CD14-positive monocyte (primary cell): Measurements from ENCODE around the gene GPX5. TPM values are rescaled to one million over a fixed set of nuclear protein-coding genes. Genes with fewer than 3 reads are reported as not detected.

ENCODE experiments used
- DNase-seq, 3 donors: peaks; one replicate each; pipeline ENCODE4 v3.0.0-alpha.2; 2011 to 2022
- H2AFZ ChIP-seq: 2 replicates; pipeline ENCODE4 v1.6.0; 2012; ENCODE audit warnings: mild to moderate bottlenecking, low read depth, low read length, inconsistent platforms; ENCODE audit not compliant: insufficient read depth, poor library complexity, severe bottlenecking
- H3K27ac ChIP-seq, 2 donors: 1 replicate in 1 of 2; 2 replicates in 1 of 2; pipeline ENCODE4 v1.5.1; 2012 to 2013; ENCODE audit warnings: low read length in 2 of 2, control low read depth in 1 of 2, inconsistent platforms in 1 of 2, low read depth in 1 of 2, mild to moderate bottlenecking in 1 of 2
- H3K27me3 ChIP-seq, 2 donors: one replicate each; pipeline versions ENCODE4 v1.6.0 to v1.6.1; 2011 to 2013; ENCODE audit warnings: low read length in 2 of 2; ENCODE audit not compliant: control insufficient read depth in 2 of 2, insufficient read depth in 2 of 2
- H3K36me3 ChIP-seq, 2 donors: replicated peaks in 1 of 2; 1 replicate in 1 of 2; 2 replicates in 1 of 2; pipeline versions ENCODE4 v1.5.1 to v1.6.1; 2012 to 2013; ENCODE audit warnings: low read length in 2 of 2, control low read depth in 1 of 2, inconsistent platforms in 1 of 2, mild to moderate bottlenecking in 1 of 2; ENCODE audit not compliant: insufficient read depth in 2 of 2, control insufficient read depth in 1 of 2
- H3K4me1 ChIP-seq, 2 donors: 1 replicate in 1 of 2; 2 replicates in 1 of 2; pipeline versions ENCODE4 v1.5.1 to v1.6.1; 2012 to 2013; ENCODE audit warnings: low read length in 2 of 2, control low read depth in 1 of 2, inconsistent platforms in 1 of 2, mild to moderate bottlenecking in 1 of 2, moderate library complexity in 1 of 2; ENCODE audit not compliant: insufficient read depth in 2 of 2, control insufficient read depth in 1 of 2
- H3K4me2 ChIP-seq: replicated peaks from 2 replicates; pipeline ENCODE3; 2012; ENCODE audit warnings: low read length, moderate library complexity, mild to moderate bottlenecking; ENCODE audit not compliant: poor library complexity, severe bottlenecking; ENCODE audit errors: extremely low read depth
- H3K4me3 ChIP-seq, 3 experiments: fragments of 200-600 bp in 1 of 3; sonication (generic) in 1 of 3; replicated peaks in 1 of 3; 1 replicate in 2 of 3; 2 replicates in 1 of 3; pipeline ENCODE4 v1.5.1; 2011 to 2013; ENCODE audit warnings: low read length in 3 of 3, mild to moderate bottlenecking in 3 of 3, control low read depth in 2 of 3, low read depth in 2 of 3, inconsistent platforms in 1 of 3, moderate library complexity in 1 of 3
- H3K79me2 ChIP-seq: 2 replicates; pipeline ENCODE4 v1.6.0; 2012; ENCODE audit warnings: mild to moderate bottlenecking, control low read depth, inconsistent platforms, low read length, moderate library complexity; ENCODE audit not compliant: insufficient read depth
- H3K9ac ChIP-seq: 2 replicates; pipeline ENCODE4 v1.6.0; 2017; ENCODE audit warnings: low read length, mild to moderate bottlenecking; ENCODE audit not compliant: insufficient read depth, poor library complexity, severe bottlenecking
- H3K9me3 ChIP-seq, 2 donors: replicated peaks in 1 of 2; 1 replicate in 1 of 2; 2 replicates in 1 of 2; pipeline versions ENCODE4 v1.5.1 to v1.6.1; 2012 to 2013; ENCODE audit warnings: low read length in 2 of 2, control low read depth in 1 of 2; ENCODE audit not compliant: control insufficient read depth in 1 of 2, insufficient read depth in 1 of 2
- H4K20me1 ChIP-seq: 2 replicates; pipeline ENCODE4 v1.6.0; 2012; ENCODE audit warnings: mild to moderate bottlenecking, low read length, control low read depth, moderate library complexity; ENCODE audit not compliant: insufficient read depth
- H3K27ac Mint-ChIP-seq, 7 donors: one replicate each; pipeline ENCODE4 v1.8.0; 2020; ENCODE audit warnings: mild to moderate bottlenecking in 7 of 7, mixed read lengths in 7 of 7, moderate library complexity in 6 of 7, inconsistent platforms in 2 of 7
- H3K27me3 Mint-ChIP-seq, 3 donors: one replicate each; pipeline ENCODE4 v1.8.0; 2021 to 2022; ENCODE audit warnings: low read depth in 3 of 3, mild to moderate bottlenecking in 3 of 3, mixed read lengths in 3 of 3, moderate library complexity in 3 of 3, inconsistent platforms in 1 of 3
- H3K36me3 Mint-ChIP-seq, 2 donors: one replicate each; pipeline ENCODE4 v1.8.0; 2020; ENCODE audit warnings: mixed read lengths in 2 of 2, inconsistent platforms in 1 of 2, mild to moderate bottlenecking in 1 of 2
- H3K4me1 Mint-ChIP-seq: one replicate; pipeline ENCODE4 v1.8.0; 2020; ENCODE audit warnings: mild to moderate bottlenecking, mixed read lengths
- H3K4me3 Mint-ChIP-seq, 2 donors: one replicate each; pipeline ENCODE4 v1.8.0; 2020; ENCODE audit warnings: mild to moderate bottlenecking in 2 of 2, mixed read lengths in 2 of 2, moderate library complexity in 1 of 2
- H3K9me3 Mint-ChIP-seq, 7 donors: one replicate each; pipeline ENCODE4 v1.8.0; 2020 to 2022; ENCODE audit warnings: mixed read lengths in 7 of 7, mild to moderate bottlenecking in 6 of 7, moderate library complexity in 6 of 7, inconsistent platforms in 2 of 7
- WGBS: methylation state at CpG from one replicate; pipeline ENCODE4 v1.1.5; 2013; ENCODE audit warnings: missing lambda C conversion rate; ENCODE audit not compliant: insufficient coverage; 5-methylcytosine and 5-hydroxymethylcytosine counted together
- intact Hi-C, 2 donors: fragments of 100-400 bp; cut with micrococcal nuclease; formaldehyde crosslinking; loops; one replicate each; pipeline versions ENCODE4 v1.15.0 to v1.15.1; 2023
- polyA plus RNA-seq, 3 donors: library from polyadenylated mRNA; depleted of rRNA in 1 of 3; unstranded in 2 of 3; stranded (reverse) in 1 of 3; fragments of 300-500 nt in 2 of 3; fragments of >200 nt in 1 of 3; fragmentation: Illumina TruSeq in 2 of 3; gene quantifications; 1 replicate in 2 of 3; 2 replicates in 1 of 3; pipeline ENCODE4 v1.2.3, GENCODE V29; 2012 to 2021
- TF ChIP-seq, protein P1 (sequence below): fragments of 200-600 bp; IDR thresholded peaks from one replicate; pipeline ENCODE4 v1.8.0; 2022; ENCODE audit warnings: antibody characterized with exemption, mild to moderate bottlenecking

Gene GPX5
- polyA plus RNA-seq, 3 donors, result not detected

DNA sequence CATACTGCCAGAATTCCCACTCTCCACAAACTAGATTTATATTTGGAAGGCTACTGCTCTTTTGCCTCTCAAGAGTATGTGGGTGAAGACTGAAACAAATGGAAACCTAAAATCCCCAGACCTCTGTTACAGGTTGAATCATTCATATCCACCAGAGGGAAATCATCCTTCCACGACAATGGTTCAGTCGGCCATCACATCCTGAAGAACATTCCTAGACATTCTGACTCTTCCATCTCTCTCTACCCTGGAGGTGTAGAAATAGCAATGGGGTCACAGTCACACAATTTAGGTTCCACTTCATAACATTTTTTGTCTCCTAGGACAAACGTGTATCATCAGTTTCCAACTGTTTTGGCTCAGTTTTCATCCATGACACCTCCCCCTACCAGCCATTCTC is 8.6 kb downstream of the GPX5 start:
- intact Hi-C loops, result no loop called here
- no peak overlapping the region for H3K27ac Mint-ChIP-seq
- no peak overlapping the region for H3K4me3 Mint-ChIP-seq
- no peak for DNase-seq
- H3K4me1 ChIP-seq, result no peaks in the 10 kb centered on the region
- H3K9ac ChIP-seq, result no peak overlapping the region
- H3K4me1 Mint-ChIP-seq, result no peaks in the 10 kb centered on the region
- no peaks in the 10 kb centered on the region for H4K20me1 ChIP-seq
- H3K36me3 ChIP-seq, result no peaks in the 10 kb centered on the region
- TF ChIP-seq, protein P1, sequence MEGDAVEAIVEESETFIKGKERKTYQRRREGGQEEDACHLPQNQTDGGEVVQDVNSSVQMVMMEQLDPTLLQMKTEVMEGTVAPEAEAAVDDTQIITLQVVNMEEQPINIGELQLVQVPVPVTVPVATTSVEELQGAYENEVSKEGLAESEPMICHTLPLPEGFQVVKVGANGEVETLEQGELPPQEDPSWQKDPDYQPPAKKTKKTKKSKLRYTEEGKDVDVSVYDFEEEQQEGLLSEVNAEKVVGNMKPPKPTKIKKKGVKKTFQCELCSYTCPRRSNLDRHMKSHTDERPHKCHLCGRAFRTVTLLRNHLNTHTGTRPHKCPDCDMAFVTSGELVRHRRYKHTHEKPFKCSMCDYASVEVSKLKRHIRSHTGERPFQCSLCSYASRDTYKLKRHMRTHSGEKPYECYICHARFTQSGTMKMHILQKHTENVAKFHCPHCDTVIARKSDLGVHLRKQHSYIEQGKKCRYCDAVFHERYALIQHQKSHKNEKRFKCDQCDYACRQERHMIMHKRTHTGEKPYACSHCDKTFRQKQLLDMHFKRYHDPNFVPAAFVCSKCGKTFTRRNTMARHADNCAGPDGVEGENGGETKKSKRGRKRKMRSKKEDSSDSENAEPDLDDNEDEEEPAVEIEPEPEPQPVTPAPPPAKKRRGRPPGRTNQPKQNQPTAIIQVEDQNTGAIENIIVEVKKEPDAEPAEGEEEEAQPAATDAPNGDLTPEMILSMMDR, result no peak
- H3K9me3 Mint-ChIP-seq, result peaks cover 0 to 12% (median 4%) of the 10 kb centered on the region in 7 donors
- no peaks in the 10 kb centered on the region for H3K36me3 Mint-ChIP-seq
- no peak overlapping the region for H3K4me2 ChIP-seq
- H3K9me3 ChIP-seq, result peaks cover 0 to 6% of the 10 kb centered on the region in 2 donors
- H3K4me3 ChIP-seq, result no peak overlapping the region
- peaks cover 25 to 34% of the 10 kb centered on the region in 2 donors for H3K27me3 ChIP-seq
- H3K27ac ChIP-seq, result no peak overlapping the region
- no peak overlapping the region for H2AFZ ChIP-seq
- no CpG with 5 or more reads among the region's 3 CpGs for WGBS
- H3K79me2 ChIP-seq, result no peaks in the 10 kb centered on the region
- H3K27me3 Mint-ChIP-seq, result peaks cover 29 to 43% (median 33%) of the 10 kb centered on the region in 3 donors

DNA sequence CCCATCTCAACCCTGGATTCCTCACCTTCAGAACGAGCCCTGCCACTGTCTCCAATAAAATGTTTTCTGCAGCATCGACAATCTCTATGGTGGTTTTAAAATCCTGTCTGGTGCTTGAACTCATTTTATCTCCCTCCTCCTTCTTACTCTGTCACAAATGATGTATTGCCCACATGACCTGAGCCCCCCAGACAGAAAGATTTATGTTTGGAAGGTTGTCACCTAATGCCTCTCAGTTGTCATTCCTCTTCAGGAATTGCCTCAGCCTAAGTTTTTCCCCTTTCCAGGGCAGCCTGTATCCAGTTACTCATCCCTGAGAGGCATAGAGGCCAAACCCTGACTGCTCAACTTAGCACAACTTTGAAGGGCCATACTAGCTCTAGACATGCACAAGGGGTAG is 9.2 kb downstream of the GPX5 start:
- Mint-ChIP-seq H3K4me1 (no peaks in the 10 kb centered on the region), H3K4me3 (no peak overlapping the region), H3K27ac (peak overlapping the region in 1 of 7 donors; percentile 25), H3K36me3 (no peaks in the 10 kb centered on the region), H3K27me3 (peaks cover 30 to 46% (median 33%) of the 10 kb centered on the region in 3 donors), H3K9me3 (peaks cover 0 to 12% (median 4%) of the 10 kb centered on the region in 7 donors)
- Histone ChIP-seq H3K4me1 (no peaks in the 10 kb centered on the region), H3K79me2 (no peaks in the 10 kb centered on the region), H3K27me3 (peaks cover 27 to 39% of the 10 kb centered on the region in 2 donors), H3K9ac (no peak overlapping the region), H4K20me1 (no peaks in the 10 kb centered on the region), H3K4me3 (no peak overlapping the region), H3K36me3 (no peaks in the 10 kb centered on the region), H3K9me3 (peaks cover 0 to 6% of the 10 kb centered on the region in 2 donors), H2AFZ (no peak overlapping the region), H3K27ac (no peak overlapping the region), H3K4me2 (no peak overlapping the region)
- intact Hi-C loops, result no loop called here
- DNase-seq, result no peak
- WGBS, result no CpG with 5 or more reads among the region's 2 CpGs
- TF ChIP-seq, protein P1, result no peak
